PC-9 (cell line): ENCODE results near the gene SLC12A9.

Source experiments
- CTCF ChIP-seq: fragments of 200-600 bp; sonication (generic); conservative IDR thresholded peaks from 2 replicates; pipeline ENCODE4 v1.6.1; 2017; ENCODE audit warnings: mixed run types, antibody characterized with exemption, mild to moderate bottlenecking, moderate library complexity
- EZH2 ChIP-seq: fragments of 200-600 bp; sonication (generic); IDR thresholded peaks from 2 replicates; pipeline ENCODE4 v1.8.0; 2017; ENCODE audit warnings: antibody characterized with exemption, low read depth

GRCh38 chr7:100895701-100895955, 43.1 kb downstream of the SLC12A9 start, which contains the start of gene ACHE:
- TF ChIP-seq CTCF (no peak), EZH2 (no peak)
